HepG2 (cell line): ENCODE measurements around the gene TSKU. TPM values are rescaled to one million over a fixed set of nuclear protein-coding genes. Genes with fewer than 3 reads are reported as not detected.

Experiments used
- ATAC-seq: fragments of 200-7000 bp; cut with Tn5 transposase; 3 replicates; pipeline ENCODE4 v1.9.1; 2020; ENCODE audit warnings: mild to moderate bottlenecking, moderate library complexity
- BruUV-seq: library from RNA; stranded (reverse); fragments of 400-500 nt; replicated peaks from 2 replicates; lab custom pipeline; 2021; lab: Mats Ljungman, UMichigan
- CTCF ChIA-PET: fragments of 300-600 bp; formaldehyde crosslinking; extraction: SDS; loops from one replicate; lab custom pipeline; 2021; ENCODE audit warnings: low total read pairs, inconsistent platforms, low intra/inter-chr PET ratio; lab: Yijun Ruan, JAX
- POLR2A ChIA-PET: fragments of 350-600 bp; sonication (Branson Sonifier 250); formaldehyde crosslinking; loops from one replicate; lab custom pipeline; 2020; ENCODE audit warnings: antibody characterized with exemption, inconsistent platforms; lab: Yijun Ruan, JAX
- DNase-seq: peaks from one replicate; pipeline ENCODE4 v3.0.0-alpha.2; 2015; ENCODE audit warnings: low spot score
- FAIRE-seq: peaks from 3 replicates; lab custom pipeline; 2011; peaks lifted over from hg19 to GRCh38; lab: Jason Lieb, UNC
- H2AFZ ChIP-seq: one replicate; pipeline ENCODE4 v1.6.1; 2011; ENCODE audit warnings: low read length, inconsistent platforms
- H3K27ac ChIP-seq: fragments of 300-600 bp; 3 replicates; pipeline ENCODE4 v1.8.0; 2011; ENCODE audit warnings: mixed run types, mild to moderate bottlenecking, mixed read lengths, low read length, inconsistent platforms; ENCODE audit not compliant: insufficient read depth; ENCODE audit errors: extremely low read length
- H3K27me3 ChIP-seq, 2 experiments: fragments of 200-600 bp in 1 of 2; 2 replicates in 1 of 2; 3 replicates in 1 of 2; pipeline versions ENCODE4 v1.6.0 to v1.8.0; 2011; ENCODE audit warnings: low read length in 2 of 2, mild to moderate bottlenecking in 2 of 2, moderate library complexity in 2 of 2, inconsistent platforms in 1 of 2; ENCODE audit not compliant: insufficient read depth in 2 of 2, control insufficient read depth in 1 of 2
- H3K36me3 ChIP-seq, 2 experiments: fragments of 200-600 bp in 1 of 2; replicated peaks in 1 of 2; 2 replicates in 1 of 2; 3 replicates in 1 of 2; pipeline versions ENCODE4 v1.5.1 to v1.8.0; 2011; ENCODE audit warnings: low read length in 2 of 2, inconsistent platforms in 1 of 2; ENCODE audit not compliant: insufficient read depth in 2 of 2, control insufficient read depth in 1 of 2
- H3K4me1 ChIP-seq: 2 replicates; pipeline ENCODE4 v1.5.1; 2012; ENCODE audit warnings: low read length, inconsistent platforms; ENCODE audit not compliant: insufficient read depth
- H3K4me2 ChIP-seq: 2 replicates; pipeline ENCODE4 v1.6.0; 2011; ENCODE audit warnings: low read depth, low read length, inconsistent platforms
- H3K4me3 ChIP-seq, 3 experiments: fragments of 200-600 bp in 1 of 3; sonication (generic), shearing (Covaris generic) in 1 of 3; replicated peaks in 1 of 3; 2 replicates each; pipeline ENCODE4 v1.5.1; 2011 to 2016; ENCODE audit warnings: low read length in 3 of 3, inconsistent platforms in 2 of 3, low read depth in 2 of 3, mild to moderate bottlenecking in 2 of 3, control low read depth in 1 of 3, mixed read lengths in 1 of 3; ENCODE audit not compliant: insufficient read depth in 1 of 3
- H3K79me2 ChIP-seq: one replicate; pipeline ENCODE4 v1.6.1; 2011; ENCODE audit warnings: low read length, inconsistent platforms; ENCODE audit not compliant: insufficient read depth
- H3K9ac ChIP-seq: 2 replicates; pipeline ENCODE4 v1.6.0; 2011; ENCODE audit warnings: mild to moderate bottlenecking, low read depth, low read length, inconsistent platforms; ENCODE audit not compliant: insufficient read depth
- H3K9me3 ChIP-seq: 2 replicates; pipeline ENCODE4 v1.5.1; 2012; ENCODE audit warnings: mild to moderate bottlenecking, low read length
- H4K20me1 ChIP-seq: 2 replicates; pipeline ENCODE4 v1.6.0; 2011; ENCODE audit warnings: inconsistent platforms, mild to moderate bottlenecking, low read length, moderate library complexity; ENCODE audit not compliant: insufficient read depth
- ADNP ChIP-seq: sonication (generic); formaldehyde crosslinking; IDR thresholded peaks from 2 replicates; pipeline ENCODE4 v1.4.0; 2020; ENCODE audit warnings: missing genetic modification reagents
- E2F5 ChIP-seq: sonication (generic); formaldehyde crosslinking; conservative IDR thresholded peaks from 2 replicates; pipeline ENCODE4 v1.4.0; 2020; ENCODE audit warnings: missing genetic modification reagents
- HHEX ChIP-seq: IDR thresholded peaks from 2 replicates; pipeline ENCODE4 v1.6.1; 2016; ENCODE audit warnings: control low read depth
- KDM2A ChIP-seq: sonication (generic); formaldehyde crosslinking; IDR thresholded peaks from 2 replicates; pipeline ENCODE4 v1.4.0; 2020; ENCODE audit warnings: low read depth, missing genetic modification reagents, borderline replicate concordance
- KDM5B ChIP-seq: sonication (generic); formaldehyde crosslinking; IDR thresholded peaks from 2 replicates; pipeline ENCODE4 v1.4.0; 2020; ENCODE audit warnings: missing genetic modification reagents, mild to moderate bottlenecking, borderline replicate concordance
- NFATC3 ChIP-seq: sonication (generic); formaldehyde crosslinking; IDR thresholded peaks from 2 replicates; pipeline ENCODE4 v1.5.1; 2020; ENCODE audit warnings: mild to moderate bottlenecking, missing genetic modification reagents
- NFE2L1 ChIP-seq: sonication (generic); formaldehyde crosslinking; IDR thresholded peaks from 2 replicates; pipeline ENCODE4 v1.4.0; 2020; ENCODE audit warnings: missing genetic modification reagents, mild to moderate bottlenecking, borderline replicate concordance
- PPARG ChIP-seq: conservative IDR thresholded peaks from 2 replicates; pipeline ENCODE4 v1.6.1; 2016; ENCODE audit warnings: missing biosample characterization, missing genetic modification reagents
- RAD21 ChIP-seq: fragments of 450-650 bp; formaldehyde crosslinking; IDR thresholded peaks from 2 replicates; pipeline ENCODE4 v1.5.0; 2020; ENCODE audit warnings: mild to moderate bottlenecking
- SMARCC2 ChIP-seq: fragments of 450-650 bp; IDR thresholded peaks from 2 replicates; pipeline ENCODE4 v1.6.1; 2017; ENCODE audit warnings: antibody characterized with exemption, mild to moderate bottlenecking
- SRSF9 ChIP-seq: fragments of 200-400 bp; formaldehyde crosslinking; IDR thresholded peaks from 2 replicates; pipeline ENCODE4 v1.6.1; 2018; ENCODE audit warnings: borderline replicate concordance, mild to moderate bottlenecking, low read depth, low read length; ENCODE audit not compliant: insufficient read depth, poor library complexity, severe bottlenecking
- STAG1 ChIP-seq: sonication (generic); formaldehyde crosslinking; IDR thresholded peaks from 2 replicates; pipeline ENCODE4 v1.4.0; 2020; ENCODE audit warnings: missing genetic modification reagents
- TCF7 ChIP-seq: sonication (generic); IDR thresholded peaks from 2 replicates; pipeline ENCODE4 v1.6.1; 2016; ENCODE audit warnings: antibody characterized with exemption, low read depth
- ZKSCAN8 ChIP-seq: IDR thresholded peaks from 2 replicates; pipeline ENCODE4 v1.6.1; 2016; ENCODE audit warnings: borderline replicate concordance, missing genetic modification reagents, missing compliant biosample characterization
- ZNF264 ChIP-seq: sonication (generic); formaldehyde crosslinking; IDR thresholded peaks from 2 replicates; pipeline ENCODE4 v1.4.0; 2020; ENCODE audit warnings: missing genetic modification reagents
- ZNF382 ChIP-seq: sonication (generic); formaldehyde crosslinking; IDR thresholded peaks from 2 replicates; pipeline ENCODE4 v1.5.0; 2020; ENCODE audit warnings: missing genetic modification reagents, mild to moderate bottlenecking, borderline replicate concordance
- ZNF501 ChIP-seq: sonication (generic); formaldehyde crosslinking; IDR thresholded peaks from 2 replicates; pipeline ENCODE4 v1.5.1; 2020; ENCODE audit warnings: mild to moderate bottlenecking, moderate library complexity, missing genetic modification reagents
- ZNF605 ChIP-seq: sonication (generic); formaldehyde crosslinking; IDR thresholded peaks from 2 replicates; pipeline ENCODE4 v1.8.0; 2022; ENCODE audit warnings: mild to moderate bottlenecking, missing genetic modification reagents
- WGBS: methylation state at CpG from one replicate; pipeline ENCODE4 v1.1.6; 2017; ENCODE audit warnings: low lambda C conversion rate; 5-methylcytosine and 5-hydroxymethylcytosine counted together
- in situ Hi-C: cut with HindIII; loops from 2 replicates; pipeline ENCODE4 v1.10.0; 2017; ENCODE audit warnings: low pct_unique_long_range_greater_than_20kb; ENCODE audit not compliant: extremely low pct_ligation_motif_present
- intact Hi-C: fragments of 100-400 bp; cut with micrococcal nuclease; formaldehyde crosslinking; loops from one replicate; pipeline ENCODE4 v1.10.0; 2022; ENCODE audit not compliant: unreplicated experiment
- polyA plus RNA-seq, 8 experiments: library from polyadenylated mRNA; depleted of rRNA in 3 of 8; stranded (reverse) in 7 of 8; unstranded in 1 of 8; fragments of >200 nt; fragmentation: Illumina TruSeq in 4 of 8; extraction: Trizol in 4 of 8; gene quantifications; 2 replicates each; pipeline versions ENCODE4 v1.2.1 to v1.2.3, GENCODE V29; 2011 to 2016; ENCODE audit warnings: low read depth in 4 of 8, missing spikeins in 1 of 8, mixed read lengths in 1 of 8; ENCODE audit not compliant: insufficient read depth in 1 of 8
- total RNA-seq, 5 experiments: library from RNA; depleted of rRNA; stranded (reverse); fragments of >200 nt; fragmentation: Illumina TruSeq; extraction: Trizol; gene quantifications; 2 replicates each; pipeline ENCODE4 v1.2.3, GENCODE V29; 2016; ENCODE audit warnings: low read depth in 1 of 5

The TSKU gene
- total and polyA plus RNA-seq, 2 of the 13 experiments (the other 11 are each of a cell fraction or from before 2014, with no cell fraction given): 20.3 to 21.4 TPM

GRCh38 chr11:76837696-76838677 is 54.8 kb downstream of the TSKU start:
- WGBS: 29% methylated on average over 7 of the region's 7 CpGs
- intact Hi-C loops: loop anchor here (1.0 to 5.0 kb wide), 3 partner anchors 31 to 116 kb away; no protein-coding TSS in a partner anchor
- in situ Hi-C loops: loop anchor here (10.0 kb wide), 1 partner anchor 113 kb away; no protein-coding TSS in a partner anchor
- no peak overlapping the region for H3K27ac ChIP-seq
- no peak for DNase-seq
- no peaks in the 10 kb centered on the region for H4K20me1 ChIP-seq
- H3K9ac ChIP-seq: no peak overlapping the region
- ChIA-PET CTCF (interaction anchor here (1.3 to 1.6 kb wide), 3 partner anchors 39 to 117 kb away, joined by 4 to 9 read pairs (median 4); no protein-coding TSS in a partner anchor), POLR2A (no interaction called here)
- no peaks in the 10 kb centered on the region for H3K9me3 ChIP-seq
- no peak overlapping the region for H3K4me2 ChIP-seq
- BruUV-seq: no TSS peak
- no peaks in the 10 kb centered on the region for H3K79me2 ChIP-seq
- H3K27me3 ChIP-seq: peaks cover 3 to 43% of the 10 kb centered on the region in 2 experiments; a peak in 3 of 5 replicates
- FAIRE-seq: no peak
- no peaks in the 10 kb centered on the region for H3K36me3 ChIP-seq
- TF ChIP-seq HHEX: no peak
- no peak for TF ChIP-seq KDM5B (CRISPR knock-in tag)
- TF ChIP-seq SRSF9: no peak
- no peak for TF ChIP-seq ZKSCAN8 (CRISPR knock-in tag)
- TF ChIP-seq PPARG (CRISPR knock-in tag): no peak
- H3K4me3 ChIP-seq: no peak overlapping the region
- H3K4me1 ChIP-seq: peaks cover 7% of the 10 kb centered on the region; the same call in 1 of the 2 replicates
- ATAC-seq: no peak; the same call in 2 of the 3 replicates
- no peak overlapping the region for H2AFZ ChIP-seq

GRCh38 chr11:76838678-76839068 is 55.5 kb downstream of the TSKU start:
- H3K4me3 ChIP-seq: no peak overlapping the region
- no peak overlapping the region for H2AFZ ChIP-seq
- DNase-seq: peak; percentile 45
- no TSS peak for BruUV-seq
- no peak overlapping the region for H3K27ac ChIP-seq
- H3K36me3 ChIP-seq: no peaks in the 10 kb centered on the region
- in situ Hi-C loops (loop anchor here (10.0 kb wide), 1 partner anchor 114 kb away; no protein-coding TSS in a partner anchor), intact Hi-C loops (loop anchor here (1.0 to 5.0 kb wide), 3 partner anchors 32 to 116 kb away; no protein-coding TSS in a partner anchor)
- no peaks in the 10 kb centered on the region for H4K20me1 ChIP-seq
- peaks cover 7% of the 10 kb centered on the region; the same call in 1 of the 2 replicates for H3K4me1 ChIP-seq
- no peak for FAIRE-seq
- H3K27me3 ChIP-seq: peaks cover 2 to 38% of the 10 kb centered on the region in 2 experiments; a peak in 3 of 5 replicates
- ChIA-PET POLR2A (no interaction called here), CTCF (interaction anchor here (1.3 to 1.6 kb wide), 3 partner anchors 40 to 117 kb away, joined by 4 to 9 read pairs (median 4); no protein-coding TSS in a partner anchor)
- H3K9me3 ChIP-seq: no peaks in the 10 kb centered on the region
- H3K4me2 ChIP-seq: no peak overlapping the region
- H3K79me2 ChIP-seq: no peaks in the 10 kb centered on the region
- WGBS: 6% methylated on average over 3 of the region's 3 CpGs
- ATAC-seq: peak; percentile 96
- no peak overlapping the region for H3K9ac ChIP-seq
- TF ChIP-seq E2F5 (CRISPR knock-in tag): no peak
- TF ChIP-seq KDM2A (CRISPR knock-in tag): no peak
- TF ChIP-seq ZNF264 (CRISPR knock-in tag): no peak
- TF ChIP-seq STAG1 (CRISPR knock-in tag): peak; percentile 88
- peak; percentile 51 for TF ChIP-seq RAD21 (CRISPR knock-in tag)
- no peak for TF ChIP-seq TCF7
- no peak for TF ChIP-seq NFATC3 (CRISPR knock-in tag)
- no peak for TF ChIP-seq ZNF382
- no peak for TF ChIP-seq NFE2L1 (CRISPR knock-in tag)
- no peak for TF ChIP-seq ZNF605
- no peak for TF ChIP-seq ADNP (CRISPR knock-in tag)
- no peak for TF ChIP-seq SMARCC2
- TF ChIP-seq ZNF501 (CRISPR knock-in tag): no peak
